GM21786 (cell line): Measurements from ENCODE around the gene PSMG3.

Experiments used
- ATAC-seq: cut with Tn5 transposase; IDR thresholded peaks from one replicate; pipeline ENCODE4 v1.9.1; 2021; ENCODE audit not compliant: unreplicated experiment

Gene PSMG3

DNA sequence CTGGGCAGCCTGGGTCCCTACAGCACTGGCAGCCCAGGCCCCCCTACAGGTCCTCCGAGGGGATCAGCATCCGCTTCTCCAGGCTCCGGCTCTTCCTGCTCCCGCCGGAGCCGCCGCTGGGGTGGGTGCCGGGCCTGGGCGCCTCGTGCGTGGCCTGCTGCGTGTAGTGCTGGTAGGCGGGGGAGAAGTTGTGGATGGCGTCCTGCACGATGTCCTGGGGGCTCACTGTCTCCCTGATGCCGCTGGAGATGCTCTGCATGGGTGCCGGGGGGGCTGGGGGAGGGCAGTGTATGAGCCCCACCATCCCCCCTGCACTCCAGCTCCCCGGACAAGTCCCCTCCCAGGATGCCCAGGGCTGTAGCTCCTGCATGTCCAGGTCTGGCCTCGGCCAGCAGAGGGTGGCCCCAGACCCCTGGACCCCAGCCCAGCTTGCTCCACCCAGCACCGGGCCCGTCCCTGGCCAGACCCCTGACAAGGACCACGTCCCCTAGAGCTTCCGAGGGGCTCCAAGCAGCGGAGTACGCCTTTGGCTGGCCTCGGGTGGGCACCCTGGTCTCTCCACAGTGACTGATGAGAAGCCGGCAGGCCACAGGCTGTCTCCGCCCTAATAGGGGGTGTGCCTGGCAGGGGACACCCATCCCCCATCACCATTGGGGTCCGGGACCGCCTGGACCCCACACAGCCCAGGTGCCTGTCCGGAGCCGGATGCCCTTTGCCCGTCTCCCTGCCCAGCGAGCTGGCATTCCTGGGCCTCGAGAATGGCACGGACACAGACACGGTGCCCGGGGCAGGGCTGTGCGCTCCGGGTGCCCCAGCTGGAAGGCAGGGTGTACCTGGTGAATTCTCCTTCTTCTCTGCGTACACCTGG is 22.7 kb downstream of the PSMG3 start:
- ATAC-seq = no peak

DNA sequence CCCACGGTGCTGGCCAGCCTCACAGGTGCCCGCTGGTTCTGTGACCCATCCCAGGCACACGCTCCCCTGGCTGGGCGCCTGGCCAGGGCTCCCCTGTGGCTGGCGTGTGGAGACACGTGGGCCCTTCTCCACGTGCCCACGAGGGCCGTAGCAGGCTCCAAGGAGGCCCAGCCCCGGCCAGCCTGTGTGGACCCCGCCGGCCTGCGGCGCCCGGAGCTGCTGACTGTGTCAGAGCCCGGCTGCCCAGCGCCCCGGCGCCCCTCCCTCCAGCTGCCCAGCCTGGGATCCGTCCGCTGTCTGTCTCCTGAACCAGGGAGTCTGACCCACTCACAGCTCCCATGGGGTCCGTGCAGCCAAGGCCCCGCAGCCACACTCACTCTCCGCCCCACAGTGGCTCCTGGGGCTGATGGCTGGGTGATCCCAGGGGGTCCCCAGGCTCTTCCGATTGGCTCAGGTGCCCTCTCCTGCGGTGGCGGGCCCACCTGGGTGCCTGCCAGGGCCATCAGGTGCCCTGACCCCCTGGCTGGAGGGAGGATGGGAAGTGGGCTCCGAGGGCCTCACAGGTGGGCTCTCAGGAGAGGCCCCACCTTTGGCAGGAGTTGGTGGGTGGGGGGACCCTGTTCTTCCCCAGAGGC is 23.4 kb downstream of the PSMG3 start:
- no peak for ATAC-seq

GRCh38 chr7:1545417-1546246 is 24.2 kb downstream of the PSMG3 start:
- ATAC-seq = no peak

DNA sequence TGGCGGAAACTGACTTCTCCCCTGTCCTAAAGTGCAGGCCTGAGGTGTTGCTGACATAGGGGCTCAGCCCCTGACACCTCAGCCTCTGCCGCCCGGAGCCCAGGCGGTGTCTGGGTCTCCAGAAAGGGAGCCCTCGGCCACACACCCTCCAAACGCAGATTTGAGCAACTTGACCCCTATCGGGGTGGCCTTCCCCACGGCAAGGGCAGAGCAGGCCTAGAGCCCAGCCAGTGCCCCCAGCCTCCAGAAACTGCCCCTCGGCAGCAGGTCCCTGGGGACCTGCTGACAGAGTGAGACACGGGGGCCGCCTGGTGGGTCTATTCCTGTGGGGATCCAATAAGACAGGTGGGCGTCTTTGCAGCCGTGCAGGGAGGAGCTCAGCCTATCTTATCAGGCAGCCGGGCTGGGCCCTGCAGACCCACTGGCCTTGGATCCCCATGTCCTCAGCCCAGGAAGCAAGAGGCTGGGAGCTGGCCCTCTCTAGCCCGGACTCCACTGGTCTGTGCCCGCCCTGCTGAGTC is 24.9 kb downstream of the PSMG3 start:
- no peak for ATAC-seq

DNA sequence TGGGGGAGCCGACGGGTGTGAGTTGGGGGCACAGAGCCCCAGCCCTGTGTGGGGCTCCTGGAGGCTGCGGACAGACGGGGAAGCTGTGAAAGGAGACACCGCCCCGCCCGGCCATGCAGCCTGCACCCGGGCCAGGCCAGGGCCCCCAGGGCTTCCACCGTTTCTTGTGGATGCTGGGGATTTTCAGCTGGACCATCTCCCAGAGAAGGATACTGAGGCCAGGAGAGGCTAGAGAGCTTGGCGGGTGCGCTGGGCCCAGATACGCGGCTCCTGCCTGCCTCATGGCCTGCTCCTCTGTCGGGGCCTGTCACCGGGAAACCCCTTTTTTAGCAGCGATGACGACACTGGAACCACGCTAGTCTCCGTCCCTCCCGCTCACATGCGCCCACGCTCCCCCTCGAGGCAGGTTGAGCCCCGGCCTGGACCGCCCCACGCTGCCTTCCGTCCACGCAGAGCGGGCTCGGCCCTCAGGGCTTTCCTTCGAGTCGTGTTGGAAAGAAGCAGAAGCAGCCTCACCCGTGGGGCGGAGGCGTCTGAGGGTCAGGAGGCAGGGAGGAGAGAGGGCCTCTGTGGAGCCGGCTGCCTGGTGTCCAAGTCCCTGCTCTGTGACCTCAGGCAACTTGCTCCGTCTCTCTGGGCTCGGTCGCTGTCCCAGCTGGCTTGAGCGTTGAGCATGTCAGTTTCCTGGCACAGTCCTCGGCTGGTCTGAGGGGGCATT is 25.5 kb downstream of the PSMG3 start:
- ATAC-seq = no peak

DNA sequence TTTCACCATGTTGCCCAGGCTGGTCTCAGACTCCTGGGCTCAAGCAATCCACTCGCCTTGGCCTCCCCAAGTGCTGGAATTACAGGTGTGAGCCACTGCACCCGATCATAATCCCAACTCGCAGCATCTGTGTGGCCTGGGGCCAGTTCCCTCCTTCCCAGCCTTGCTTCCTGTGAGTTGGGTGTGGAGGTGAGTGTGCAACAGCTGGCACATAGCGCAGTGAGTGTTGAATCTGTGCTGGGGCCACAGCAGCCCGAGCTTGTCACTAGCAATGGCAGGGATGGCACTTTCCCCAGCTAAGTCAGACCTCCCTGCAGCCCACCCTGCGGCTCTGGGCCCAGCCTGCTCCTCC is 26.0 kb downstream of the PSMG3 start:
- no peak for ATAC-seq

DNA sequence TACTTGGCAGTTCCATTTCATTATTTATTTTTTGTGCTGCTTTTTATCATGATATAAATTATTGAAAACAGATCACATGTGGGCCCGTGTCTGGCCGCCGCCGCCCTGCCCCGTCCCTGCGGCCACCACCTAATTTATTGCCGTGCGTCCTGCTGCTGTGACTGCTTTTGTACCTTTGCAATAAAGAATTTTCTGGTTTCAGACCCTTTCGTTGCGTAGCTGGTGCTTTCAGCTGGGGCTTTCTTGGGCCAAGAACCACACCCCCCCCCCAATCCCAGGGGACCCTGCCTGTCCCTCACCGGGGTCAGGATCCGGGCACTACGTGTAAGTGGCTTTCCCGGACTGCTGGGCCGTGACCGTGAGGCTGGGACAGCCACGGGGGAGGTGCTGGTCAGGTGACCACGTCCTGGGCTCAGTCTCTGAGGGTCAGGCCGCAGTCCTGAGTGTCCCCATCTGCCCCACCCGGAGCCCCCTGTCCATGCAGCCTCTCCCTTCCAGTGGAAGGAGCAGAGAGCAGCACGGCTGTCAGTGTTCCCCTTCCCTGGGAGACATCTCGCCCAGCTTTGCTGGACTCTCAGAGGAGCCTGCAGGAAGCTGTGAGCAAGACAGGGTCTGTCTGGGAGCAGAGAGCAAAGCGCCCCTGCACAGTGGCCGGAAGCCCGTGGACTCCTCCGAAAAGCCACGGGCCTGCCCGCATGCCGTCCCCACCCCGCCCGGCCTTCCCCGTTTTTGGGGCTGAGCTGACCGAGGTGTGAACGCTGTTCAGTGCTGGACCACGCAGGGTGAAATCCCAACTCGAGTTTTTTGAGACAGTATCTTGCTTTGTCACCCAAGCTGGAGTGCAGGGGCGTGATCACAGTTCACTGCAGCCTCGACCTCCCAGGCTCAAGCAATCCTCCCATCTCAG is 26.7 kb downstream of the PSMG3 start:
- no peak for ATAC-seq

- ATAC-seq = no peak
These were observed 27.5 kb downstream of the PSMG3 start for GRCh38 chr7:1542329-1542728.

GRCh38 chr7:1541431-1542162 is 28.2 kb downstream of the PSMG3 start:
- no peak for ATAC-seq

DNA sequence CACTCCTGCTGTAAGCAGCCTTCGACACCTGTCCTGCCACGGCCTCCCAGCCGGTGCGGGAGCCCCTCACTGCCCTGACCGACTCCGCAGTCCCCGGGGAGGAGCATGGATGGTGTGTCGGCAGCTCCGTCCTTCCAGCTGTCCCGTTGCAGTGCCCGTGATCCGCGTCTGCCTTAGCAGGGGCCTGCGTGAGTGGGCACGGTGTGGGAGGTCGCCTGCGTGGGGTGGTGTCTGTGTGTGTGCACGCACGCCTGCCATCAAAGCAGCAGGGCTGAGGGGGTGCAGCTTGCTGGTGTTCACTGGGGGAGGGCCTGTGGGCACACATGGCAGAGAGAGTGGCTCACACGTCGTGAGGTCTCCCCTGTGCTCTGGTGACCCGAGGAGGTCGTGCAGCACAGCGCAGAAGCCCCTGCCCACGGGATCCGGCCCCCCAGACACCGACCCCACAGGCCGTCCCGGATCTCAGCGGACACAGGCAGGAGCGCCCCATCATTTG is 29.0 kb downstream of the PSMG3 start:
- ATAC-seq = no peak

- ATAC-seq = no peak
These were observed 29.7 kb downstream of the PSMG3 start for GRCh38 chr7:1539882-1540775.

- no peak for ATAC-seq
These were observed 30.5 kb downstream of the PSMG3 start for GRCh38 chr7:1539181-1539881.

DNA sequence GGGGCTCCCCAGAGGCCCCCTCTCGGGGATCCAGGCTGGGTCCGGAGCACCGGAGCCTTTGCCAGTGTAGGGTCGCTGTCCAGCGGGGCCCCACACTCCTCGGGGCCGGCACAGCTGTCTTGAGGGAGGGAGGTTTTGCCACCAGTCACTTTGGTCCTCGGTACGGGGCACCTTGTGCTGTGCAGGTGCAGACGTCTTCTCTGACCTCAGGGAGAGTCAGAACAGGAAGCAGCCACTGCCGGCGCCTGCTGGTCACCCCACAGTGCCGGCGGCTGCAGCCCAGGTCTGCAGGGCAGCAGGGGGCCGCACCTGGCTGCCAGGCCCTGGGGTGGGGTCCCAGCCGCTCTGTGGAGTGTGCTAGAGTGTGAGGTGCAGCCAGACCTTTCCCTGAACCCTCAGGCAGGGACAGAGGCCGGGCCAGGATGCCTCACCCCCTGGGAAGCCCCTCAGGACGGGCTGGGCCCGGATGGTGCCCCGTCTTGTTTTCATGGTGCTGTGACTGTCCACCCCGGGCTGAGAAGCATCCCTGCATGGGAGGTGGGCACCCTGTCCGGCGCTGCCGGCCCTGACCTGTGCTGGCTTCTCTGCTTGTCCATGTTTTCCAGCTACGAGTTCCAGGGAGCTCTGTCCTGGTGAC is 31.2 kb downstream of the PSMG3 start:
- no peak for ATAC-seq

DNA sequence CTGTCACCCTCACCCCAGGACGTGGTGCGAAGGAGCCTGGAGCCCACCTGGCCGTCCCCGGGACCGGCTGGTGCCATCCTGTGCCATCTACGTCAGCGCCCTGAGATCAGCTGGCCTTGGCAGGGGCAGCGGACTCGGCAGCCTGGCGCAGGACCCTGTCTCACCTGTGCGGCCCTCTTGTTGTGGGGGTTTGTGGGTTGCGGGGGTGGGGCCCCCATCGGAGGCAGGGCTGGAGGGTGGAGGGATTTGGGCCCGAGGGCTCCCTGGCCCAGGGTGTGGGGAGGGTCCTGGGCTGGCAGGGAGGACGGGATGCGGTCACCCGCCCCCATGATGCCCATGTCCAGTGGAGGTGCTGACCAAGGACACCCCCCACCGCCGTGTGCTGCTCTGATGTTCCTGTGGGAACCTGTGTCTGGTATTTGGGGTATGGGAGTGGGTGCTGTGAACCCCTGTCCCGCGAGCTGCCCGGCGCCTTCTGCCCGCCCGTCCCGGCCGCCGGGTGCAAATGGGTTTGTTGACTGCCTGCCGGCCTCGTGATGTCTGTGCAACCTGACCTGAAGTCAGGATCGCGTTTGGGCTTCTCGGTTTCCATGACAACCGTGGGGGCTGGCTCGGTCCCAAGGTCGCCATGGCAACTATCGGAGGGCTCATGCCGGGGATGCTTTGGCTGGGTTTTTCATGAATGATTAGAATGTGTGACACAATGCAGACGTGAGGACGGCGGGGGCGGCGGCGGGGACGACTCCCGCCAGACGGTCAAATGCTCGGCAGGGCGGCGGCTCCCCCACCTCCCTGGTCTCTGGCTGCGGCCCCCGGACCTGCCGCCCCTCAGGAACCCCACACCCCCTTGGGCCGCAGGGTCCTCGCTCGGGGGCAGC is 32.1 kb downstream of the PSMG3 start:
- ATAC-seq = no peak

DNA sequence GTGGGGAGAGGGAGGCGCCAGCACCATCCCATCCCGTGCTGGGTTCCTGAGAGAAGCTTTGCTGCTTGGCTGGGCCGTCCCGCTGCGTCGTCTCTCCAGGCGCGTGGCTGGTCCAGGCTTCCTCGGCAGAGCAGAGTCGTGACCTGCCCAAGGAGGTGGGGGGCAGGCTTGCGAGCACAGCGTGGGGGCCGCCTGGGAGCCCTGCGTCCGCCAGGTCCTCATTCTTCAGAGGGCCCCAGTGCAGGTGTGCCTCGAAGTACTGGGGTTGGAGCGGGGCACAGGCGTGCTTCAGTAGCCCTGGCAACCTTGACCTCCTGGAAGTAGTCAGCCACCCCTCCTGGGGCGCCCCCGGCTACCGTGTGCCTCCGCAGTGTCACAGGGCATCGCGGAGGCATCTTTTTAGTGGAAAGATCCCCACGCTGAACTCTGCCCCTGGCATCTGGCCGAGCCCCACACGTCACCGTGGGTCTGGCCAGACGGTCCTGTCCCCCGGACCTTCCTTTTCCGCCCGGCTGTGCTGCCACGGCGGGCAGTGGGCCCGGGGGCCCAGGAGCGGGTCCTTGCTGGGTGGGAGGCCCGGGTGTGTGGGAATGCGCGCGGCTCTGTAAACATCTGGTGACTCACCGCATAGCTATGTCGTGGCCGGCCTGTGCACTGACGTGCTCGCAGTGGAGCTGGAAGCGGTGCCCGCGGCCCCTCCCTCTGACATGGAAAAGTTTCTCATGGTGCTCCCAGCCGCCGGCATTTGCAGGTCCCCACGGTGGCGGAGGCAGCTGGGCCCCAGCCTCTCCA is 32.9 kb downstream of the PSMG3 start:
- no peak for ATAC-seq
